Measurements from ENCODE around the gene ATP6V0D1. TPM values are rescaled to one million over a fixed set of nuclear protein-coding genes. Genes with fewer than 3 reads are reported as not detected.
A peak's percentile ranks its signal among the peaks of the same experiment; 100 is the strongest.

ATP6V0D1 gene
- total and polyA plus RNA-seq, 2 of the 4 experiments (the other 2 are of a cell fraction): 112 to 124 TPM

- ChIA-PET POLR2A (ENCODE audit: unreplicated experiment) (no interaction called here), CTCF (no interaction called here)
- H4K8ac ChIP-seq (ENCODE audit: low read depth in 2 of 2, low read length in 2 of 2): no peak overlapping the region
- H4K5ac ChIP-seq (ENCODE audit: low read depth, low read length): no peak overlapping the region
- no peak overlapping the region for H3K56ac ChIP-seq (ENCODE audit: extremely low read depth, insufficient read depth, low read length)
- intact Hi-C loops (cut with micrococcal nuclease) (loop anchor here (5.0 kb wide), 1 partner anchor 163 kb away; no protein-coding TSS in a partner anchor), in situ Hi-C loops (cut with MboI; ENCODE audit: low sequenced_read_pairs) (no loop called here), dilution Hi-C loops (cut with HindIII; ENCODE audit: low sequenced_read_pairs, unreplicated experiment) (no loop called here)
- no peak overlapping the region for H3K9ac ChIP-seq (ENCODE audit: low read depth, low read length)
- H3K36me3 ChIP-seq (ENCODE audit: control insufficient read depth, insufficient read depth, low read length): no peaks in the 10 kb centered on the region
- H3K23ac ChIP-seq (ENCODE audit: low read depth, low read length): no peak overlapping the region
- WGBS, 2 experiments (ENCODE audit: extremely low coverage in 2 of 2, insufficient read length in 1 of 2): no CpG with 5 or more reads among the region's 6 CpGs
- H3K27ac ChIP-seq (ENCODE audit: insufficient read depth, low read length): no peak overlapping the region
- H3K14ac ChIP-seq (replicated peaks; ENCODE audit: low read depth, low read length): no peak overlapping the region
- H3K4ac ChIP-seq (ENCODE audit: low read depth, low read length): no peak overlapping the region
- H4K20me1 ChIP-seq (ENCODE audit: insufficient read depth, low read length): peaks cover 4% of the 10 kb centered on the region; the same call in 1 of the 2 replicates
- H3K4me1 ChIP-seq (ENCODE audit: control insufficient read depth, insufficient read depth, low read length): no peaks in the 10 kb centered on the region; the same call in 1 of the 2 replicates
- TF ChIP-seq FOS (IDR thresholded peaks at IDR 0.05; ENCODE audit: low read depth, low read length): no peak
- no peak for TF ChIP-seq CHD1 (IDR thresholded peaks at IDR 0.05; ENCODE audit: low read depth, low read length)
- TF ChIP-seq RFX5 (IDR thresholded peaks at IDR 0.05; ENCODE audit: low read depth, low read length): no peak
- no peak for TF ChIP-seq RAD21 (IDR thresholded peaks at IDR 0.05; ENCODE audit: low read length)
- no peak for TF ChIP-seq RCOR1 (IDR thresholded peaks at IDR 0.05; ENCODE audit: insufficient replicate concordance, low read length)
- no peak for TF ChIP-seq MAZ (IDR thresholded peaks at IDR 0.05; ENCODE audit: borderline replicate concordance, low read depth, low read length)
- no peak for TF ChIP-seq MXI1 (IDR thresholded peaks at IDR 0.05; ENCODE audit: borderline replicate concordance, low read depth, low read length)
- no peak for TF ChIP-seq BHLHE40 (IDR thresholded peaks at IDR 0.05; ENCODE audit: low read depth, low read length)
- no peak for TF ChIP-seq MAFK (IDR thresholded peaks at IDR 0.05; ENCODE audit: low read depth, low read length)
- TF ChIP-seq SMC3 (IDR thresholded peaks at IDR 0.05; ENCODE audit: low read depth, low read length): no peak
- TF ChIP-seq NFE2L2 (IDR thresholded peaks at IDR 0.05; ENCODE audit: low read depth, low read length): no peak
- no peak for TF ChIP-seq CEBPB (IDR thresholded peaks at IDR 0.05; ENCODE audit: low read depth, low read length)
- no peak for TF ChIP-seq CTCF (conservative IDR thresholded peaks at IDR 0.05; ENCODE audit: low read depth, low read length)
- no peak for TF ChIP-seq USF2 (IDR thresholded peaks at IDR 0.05; ENCODE audit: low read depth, low read length)
- no peak for TF ChIP-seq POLR2A (IDR thresholded peaks at IDR 0.05; ENCODE audit: low read depth, low read length)
- TF ChIP-seq ELK1 (IDR thresholded peaks at IDR 0.05; ENCODE audit: borderline replicate concordance, low read depth, low read length): no peak
- H3K4me3 ChIP-seq (ENCODE audit: insufficient read depth, low read depth, low read length): no peak overlapping the region
- no peak overlapping the region for H2AFZ ChIP-seq (replicated peaks; ENCODE audit: low read length, poor library complexity)
- H3K27me3 ChIP-seq (ENCODE audit: control insufficient read depth, insufficient read depth, low read length): peaks cover 50% of the 10 kb centered on the region
- H3K9me1 ChIP-seq (ENCODE audit: insufficient read depth, low read length): peaks cover 3% of the 10 kb centered on the region; the same call in 1 of the 2 replicates
- no peak overlapping the region for H3K18ac ChIP-seq (ENCODE audit: low read depth, low read length)
- H3K4me2 ChIP-seq (ENCODE audit: low read depth, low read length): no peak overlapping the region
- no peak overlapping the region for H2BK5ac ChIP-seq (ENCODE audit: low read depth, low read length, poor library complexity, severe bottlenecking)
- H2BK20ac ChIP-seq (ENCODE audit: low read depth, low read length): no peak overlapping the region
- no peaks in the 10 kb centered on the region for H3K79me1 ChIP-seq (ENCODE audit: low read depth in 1 of 2, low read length in 2 of 2)
- H2BK120ac ChIP-seq (ENCODE audit: low read depth, low read length): no peak overlapping the region
- no peak overlapping the region for H2BK15ac ChIP-seq (ENCODE audit: low read depth, low read length)
- no peaks in the 10 kb centered on the region for H3K9me3 ChIP-seq (ENCODE audit: control insufficient read depth, insufficient read depth, low read length)
- no peak overlapping the region for H2AK9ac ChIP-seq (replicated peaks; ENCODE audit: low read depth, low read length, poor library complexity)
- no peak overlapping the region for H2AK5ac ChIP-seq (ENCODE audit: low read depth, low read length)
- no TSS peak for BruUV-seq (replicated peaks)
- no peak for DNase-seq
- ATAC-seq (ENCODE audit: low read depth): 0 out of 2 replicates have a peak, but pooled peaks have one; percentile 13
- no peak overlapping the region for H4K91ac ChIP-seq (ENCODE audit: insufficient read depth, low read depth, low read length)
Observed at GRCh38 chr16:67425061-67425460, 55.9 kb downstream of the ATP6V0D1 start.
